LoVo (cell line): ENCODE measurements around the gene PIP4K2C.
"Not testable (repeated sequence)": the region's sequence is repeated elsewhere in the genome, so short reads cannot be mapped to it uniquely, and the experiment has no call there.

Source experiments
- DNase-seq: peaks from one replicate; pipeline ENCODE4 v3.0.0-alpha.2; 2016; ENCODE audit warnings: low spot score

The PIP4K2C gene

DNA sequence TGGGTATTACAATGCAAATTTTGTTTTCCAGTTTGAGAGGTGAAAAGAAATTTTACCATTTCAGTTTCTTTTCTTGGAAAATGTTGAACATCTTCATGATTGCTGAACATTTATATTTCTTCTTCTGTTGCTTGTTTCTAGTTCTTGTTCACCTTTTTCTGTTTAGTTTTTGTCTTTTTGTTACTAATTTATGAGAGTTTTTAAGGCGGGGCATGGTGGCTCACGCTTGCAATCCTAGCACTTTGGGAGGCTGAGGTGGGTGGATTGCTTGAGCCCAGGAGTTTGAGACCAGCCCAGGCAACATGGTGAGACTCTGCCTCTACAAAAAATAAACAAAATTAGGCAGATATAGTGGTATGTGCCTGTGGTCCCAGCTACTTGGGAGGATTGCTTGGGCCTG, 30.5 kb upstream of the PIP4K2C start:
- DNase-seq: no peak

DNA sequence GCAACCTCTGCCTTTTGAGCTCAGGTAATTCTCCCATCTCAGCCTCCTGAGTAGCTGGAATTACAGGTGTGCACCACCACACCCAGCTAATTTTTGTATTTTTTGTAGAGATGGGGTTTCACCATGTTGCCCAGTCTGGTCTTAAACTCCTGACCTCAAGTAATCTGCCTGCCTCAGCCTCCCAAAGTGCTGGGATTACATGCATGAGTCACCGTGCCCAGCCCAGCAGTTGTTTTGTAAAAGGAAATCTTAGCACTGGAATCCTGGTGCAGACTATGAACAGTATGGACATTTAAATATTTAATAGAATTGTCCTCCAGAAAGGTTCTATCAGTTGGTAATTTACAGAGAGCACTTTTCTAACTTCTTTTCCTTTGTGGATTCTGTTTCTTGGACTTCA, 29.9 kb upstream of the PIP4K2C start:
- not testable (repeated sequence) for DNase-seq

DNA sequence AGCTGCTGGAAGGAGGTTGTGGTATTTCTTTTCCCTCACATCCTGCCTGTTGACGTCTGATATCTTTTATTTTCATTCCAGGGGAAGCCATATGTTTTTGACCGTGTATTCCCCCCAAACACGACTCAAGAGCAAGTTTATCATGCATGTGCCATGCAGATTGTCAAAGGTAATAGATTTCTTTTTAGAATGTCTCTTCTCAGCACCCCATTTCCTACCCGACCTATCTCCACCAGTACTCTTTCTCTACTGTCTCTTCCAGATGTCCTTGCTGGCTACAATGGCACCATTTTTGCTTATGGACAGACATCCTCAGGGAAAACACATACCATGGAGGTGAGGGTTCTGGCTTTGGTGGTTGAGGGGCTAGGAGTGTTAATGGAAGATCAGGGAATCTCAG, 27.6 kb upstream of the PIP4K2C start:
- no peak for DNase-seq

DNA sequence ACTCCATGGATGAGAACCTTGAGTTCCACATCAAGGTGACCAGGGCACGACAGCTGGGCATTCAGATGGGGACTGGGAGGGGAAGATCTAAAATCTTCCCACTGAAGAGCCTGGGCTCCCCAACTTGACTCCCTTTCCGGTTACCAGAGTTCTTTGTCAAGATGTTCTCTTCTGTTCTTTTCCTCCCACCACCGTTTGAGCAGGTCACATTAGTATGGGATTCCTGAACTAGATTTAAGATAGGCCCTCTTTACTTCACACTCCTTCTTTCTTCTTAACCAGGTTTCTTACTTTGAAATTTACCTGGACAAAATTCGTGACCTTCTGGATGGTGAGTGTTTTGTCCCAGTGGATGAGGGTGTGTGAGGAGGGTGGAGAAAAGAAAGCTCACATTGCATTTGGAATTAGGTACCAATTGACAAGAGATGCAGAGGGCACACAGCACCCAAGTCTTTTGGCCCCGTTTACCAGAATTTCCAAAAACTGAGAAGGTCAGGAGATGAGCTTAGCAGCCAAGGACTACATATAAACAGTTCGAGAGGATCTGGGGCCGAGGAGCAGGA, 26.7 kb upstream of the PIP4K2C start:
- DNase-seq: no peak

DNA sequence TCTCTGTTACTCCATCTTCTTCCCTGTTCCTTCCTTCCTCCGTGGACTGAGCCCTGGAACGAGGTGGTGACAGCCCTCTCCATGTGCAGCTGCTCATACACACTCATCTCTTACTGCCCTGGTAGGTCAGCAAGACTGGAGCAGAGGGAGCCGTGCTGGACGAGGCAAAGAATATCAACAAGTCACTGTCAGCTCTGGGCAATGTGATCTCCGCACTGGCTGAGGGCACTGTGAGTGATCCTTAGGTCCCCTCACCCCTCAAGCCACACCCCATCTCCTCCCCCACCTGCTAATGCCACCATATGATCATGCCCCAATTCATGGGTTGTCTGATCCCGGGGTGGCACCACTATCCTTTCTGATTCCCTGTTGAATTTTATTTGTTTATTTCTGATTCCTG, 22.2 kb upstream of the PIP4K2C start:
- DNase-seq: no peak

- no peak for DNase-seq
Observed at GRCh38 chr12:57569858-57570257, 21.1 kb upstream of the PIP4K2C start.

DNA sequence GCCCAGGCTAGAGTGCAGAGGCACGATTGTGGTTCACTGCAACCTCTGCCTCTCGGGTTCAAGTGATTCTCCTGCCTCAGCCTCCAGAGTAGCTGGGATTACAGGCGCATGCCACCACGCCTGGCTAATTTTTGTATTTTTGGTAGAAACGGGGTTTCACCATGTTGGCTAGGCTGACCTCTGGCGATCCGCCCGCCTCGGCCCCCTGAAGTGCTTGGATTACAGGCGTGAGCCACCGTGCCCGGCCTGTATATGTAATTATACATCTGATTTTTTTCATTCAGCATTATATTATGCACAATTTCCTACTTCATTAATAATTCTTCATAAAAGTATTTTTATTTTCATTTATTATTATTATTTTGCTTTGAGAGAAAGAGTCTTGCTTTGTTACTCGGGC, 20.6 kb upstream of the PIP4K2C start:
- not testable (repeated sequence) for DNase-seq

- no peak for DNase-seq
Observed at GRCh38 chr12:57571926-57572762, 18.8 kb upstream of the PIP4K2C start.

GRCh38 chr12:57574795-57575194, 16.2 kb upstream of the PIP4K2C start:
- DNase-seq: no peak

DNA sequence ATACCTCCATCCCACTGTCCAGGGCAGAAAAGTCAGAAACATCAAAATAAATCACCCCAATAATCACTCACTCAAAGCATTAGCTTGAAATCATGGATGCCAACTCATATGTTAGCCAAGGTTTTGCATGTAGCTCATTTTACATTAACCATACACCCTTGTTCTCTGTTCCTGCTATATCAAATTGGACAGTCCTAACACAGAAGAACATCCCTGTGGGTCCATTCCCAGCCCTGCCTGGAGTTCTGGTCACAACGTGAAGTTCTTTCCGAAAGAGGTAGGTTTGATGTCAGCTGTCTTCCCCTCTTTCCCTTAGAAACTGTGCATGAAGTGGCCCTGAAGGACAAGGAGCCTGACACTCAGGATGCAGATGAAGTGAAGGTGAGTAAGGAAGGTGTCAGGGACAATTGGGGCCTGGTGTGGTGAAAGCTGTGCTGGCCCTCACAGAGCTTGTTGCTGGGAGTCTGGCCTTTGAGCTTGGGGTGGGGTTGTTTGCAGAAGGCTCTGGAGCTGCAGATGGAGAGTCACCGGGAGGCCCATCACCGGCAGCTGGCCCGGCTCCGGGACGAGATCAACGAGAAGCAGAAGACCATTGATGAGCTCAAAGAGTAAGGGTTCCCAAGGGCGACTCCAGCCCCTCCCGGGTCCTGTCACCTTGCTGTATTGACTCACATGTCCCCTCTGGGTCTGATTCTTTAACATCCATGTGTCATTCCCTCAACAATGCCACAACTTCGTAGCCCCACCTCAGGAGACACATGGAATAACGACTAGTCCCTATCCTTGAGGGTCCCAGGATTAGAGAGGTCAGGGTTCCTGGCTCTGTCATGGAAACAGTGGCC, 15.0 kb upstream of the PIP4K2C start:
- DNase-seq: no peak

- no peak for DNase-seq
Observed at GRCh38 chr12:57576613-57577160, 14.3 kb upstream of the PIP4K2C start.

DNA sequence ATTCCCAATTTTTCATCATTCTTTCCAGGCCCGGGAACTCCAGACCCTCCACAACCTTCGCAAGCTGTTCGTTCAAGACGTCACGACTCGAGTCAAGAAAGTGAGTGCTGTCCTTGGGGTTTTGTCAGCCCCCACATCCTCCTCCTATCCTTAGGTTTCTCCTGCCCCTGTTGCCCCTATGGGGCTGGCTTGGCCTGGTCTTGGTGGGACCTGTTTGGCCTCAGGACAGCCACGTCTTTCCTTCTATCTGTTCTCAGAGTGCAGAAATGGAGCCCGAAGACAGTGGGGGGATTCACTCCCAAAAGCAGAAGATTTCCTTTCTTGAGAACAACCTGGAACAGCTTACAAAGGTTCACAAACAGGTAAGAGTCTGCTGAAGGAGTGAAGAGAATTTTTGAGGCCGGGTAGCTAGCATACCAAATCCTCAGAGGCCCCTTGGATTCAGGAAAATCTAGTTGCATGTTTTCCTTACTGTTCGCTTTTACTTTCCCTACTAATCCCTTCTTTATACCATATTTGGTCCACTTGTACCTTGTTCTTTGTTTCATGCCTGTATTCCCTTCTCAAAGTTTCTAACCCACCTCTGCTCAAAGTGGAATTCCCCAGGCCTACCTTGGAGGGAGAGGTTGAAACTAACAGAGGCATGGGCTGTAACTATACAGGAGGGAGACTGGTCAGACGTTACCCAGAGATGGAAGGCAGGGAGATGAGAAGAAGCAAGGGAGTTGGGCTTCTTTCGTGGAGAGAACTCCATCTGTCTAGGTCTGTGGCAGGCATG, 12.8 kb upstream of the PIP4K2C start:
- DNase-seq: no peak

DNA sequence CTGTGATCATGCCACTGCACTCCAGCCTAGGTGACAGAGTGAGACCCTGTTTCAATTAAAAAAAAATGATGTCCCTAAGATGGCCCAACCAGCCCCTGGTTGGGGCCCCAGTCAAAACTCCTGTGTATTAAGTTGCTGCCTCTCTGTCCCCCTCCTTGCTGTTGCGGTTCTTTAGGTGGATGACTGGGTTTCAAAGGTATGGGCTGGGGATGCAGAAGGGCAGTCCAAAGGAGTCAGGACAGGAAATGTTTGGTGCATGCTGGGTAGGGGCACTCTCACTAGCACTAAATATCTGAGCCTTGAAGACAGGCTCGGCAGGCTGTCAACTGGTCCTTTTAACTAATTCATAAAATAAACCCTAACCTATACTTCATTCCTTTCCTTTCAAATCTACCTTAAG, 12.0 kb upstream of the PIP4K2C start:
- DNase-seq: no peak

- DNase-seq: peak; percentile 65
Observed at GRCh38 chr12:57579677-57580465, 11.1 kb upstream of the PIP4K2C start.

DNA sequence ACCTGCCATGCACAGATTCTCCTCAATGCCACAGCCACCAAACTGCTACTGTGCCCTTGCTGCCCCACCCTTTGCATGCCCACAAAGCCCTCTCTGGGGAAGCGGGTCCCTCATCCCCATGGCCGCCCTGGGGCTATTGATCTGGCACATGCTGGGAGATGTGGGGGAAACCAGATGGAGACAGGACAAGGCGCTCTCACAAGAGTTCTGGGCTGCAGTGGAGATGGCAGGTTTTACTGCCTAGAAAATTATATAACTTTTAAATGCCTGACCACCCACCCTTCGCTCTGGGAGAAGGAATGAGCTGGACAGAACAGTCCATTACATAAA, 10.6 kb upstream of the PIP4K2C start:
- DNase-seq: no peak

DNA sequence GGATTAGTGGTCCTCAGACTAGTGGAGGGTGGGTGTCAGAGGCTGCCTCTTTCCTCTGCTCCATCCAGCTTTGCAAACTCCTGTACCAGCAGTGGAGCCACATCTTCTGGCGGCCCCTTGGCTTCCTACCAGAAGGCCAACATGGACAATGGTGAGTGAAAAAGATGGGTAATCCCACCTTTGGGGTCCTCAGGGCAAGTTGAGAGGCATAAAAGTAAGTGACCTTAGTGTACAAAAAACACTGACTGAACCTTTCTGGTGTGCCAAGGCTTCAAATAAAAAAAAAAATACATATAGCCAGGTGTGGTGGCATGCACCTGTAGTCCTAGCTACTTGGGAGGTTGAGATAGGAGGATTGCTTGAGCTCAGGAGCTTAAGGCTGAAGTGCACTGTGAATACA, 9.2 kb upstream of the PIP4K2C start:
- DNase-seq: no peak

- no peak for DNase-seq
Observed at GRCh38 chr12:57582440-57582839, 8.6 kb upstream of the PIP4K2C start.

DNA sequence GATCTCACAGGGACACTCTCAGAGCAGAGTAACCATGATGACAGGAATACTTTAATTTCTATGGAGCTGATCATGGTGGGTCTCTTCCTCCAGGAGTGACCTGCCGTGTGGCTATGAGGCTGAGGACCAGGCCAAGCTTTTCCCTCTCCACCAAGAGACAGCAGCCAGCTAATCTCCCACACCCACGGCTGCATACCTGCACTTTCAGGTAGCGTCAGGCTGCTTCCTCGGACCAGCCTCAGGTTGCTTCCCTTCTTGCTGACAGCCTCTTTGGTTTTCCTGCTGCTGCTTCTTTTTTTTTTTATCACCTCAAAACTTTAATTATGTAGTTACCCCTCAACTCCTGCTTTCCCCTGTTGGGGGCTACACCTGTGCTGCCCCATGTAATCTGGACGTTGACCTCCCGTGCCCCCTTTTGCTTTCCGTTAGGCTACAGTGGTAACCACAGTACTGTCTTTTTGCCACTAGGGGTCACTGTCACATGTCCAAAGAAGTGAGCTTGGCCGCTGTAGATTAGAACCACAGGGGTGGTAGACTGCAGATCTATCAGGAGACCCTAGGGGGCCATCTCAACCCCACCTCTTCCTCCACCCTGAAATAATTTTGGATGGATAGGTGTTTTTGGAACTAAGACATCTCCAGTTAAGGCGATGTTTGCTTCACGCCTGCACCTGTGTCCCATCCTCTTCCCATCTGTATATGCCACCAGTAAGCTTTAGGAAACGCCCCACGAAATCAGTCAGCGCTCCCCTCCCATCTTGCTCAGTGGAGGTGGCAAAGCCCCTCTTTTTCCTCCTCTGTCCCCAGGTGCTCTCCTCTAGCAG, 7.8 kb upstream of the PIP4K2C start:
- peak; percentile 84 for DNase-seq

DNA sequence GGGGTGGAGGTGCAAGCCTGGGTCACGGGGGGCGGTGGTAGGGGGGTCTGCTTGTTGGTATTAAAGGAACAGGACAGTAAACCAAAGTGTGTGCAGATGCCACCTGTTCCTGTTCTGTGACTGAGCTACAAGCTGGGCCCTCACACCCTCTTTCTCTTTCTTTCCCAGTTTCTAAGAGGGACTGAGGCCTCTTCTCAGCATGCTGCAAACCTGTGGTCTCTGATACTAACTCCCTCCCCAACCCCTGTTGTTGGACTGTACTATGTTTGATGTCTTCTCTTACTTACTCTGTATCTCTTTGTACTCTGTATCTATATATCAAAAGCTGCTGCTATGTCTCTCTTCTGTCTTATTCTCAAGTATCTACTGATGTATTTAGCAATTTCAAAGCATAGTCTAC, 6.9 kb upstream of the PIP4K2C start:
- no peak for DNase-seq

DNA sequence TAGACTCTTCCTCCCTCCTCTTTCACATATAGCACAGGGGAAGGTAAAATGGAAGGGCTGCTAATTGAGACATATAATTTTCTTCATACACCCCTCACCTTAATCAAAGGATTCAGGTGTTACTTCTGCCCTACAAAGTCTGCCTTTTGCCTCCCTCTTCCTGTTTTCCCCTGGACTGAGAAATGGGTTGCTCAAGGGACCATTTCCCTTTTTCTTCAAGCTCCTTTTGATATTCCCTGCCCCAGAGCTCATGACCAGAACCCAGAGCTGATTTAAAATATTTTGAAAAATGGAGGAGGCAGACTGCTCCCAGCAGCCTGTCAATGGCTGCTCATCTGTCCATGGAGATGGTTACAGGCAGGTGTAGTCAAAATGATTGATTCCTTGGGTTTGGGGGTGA, 6.3 kb upstream of the PIP4K2C start:
- DNase-seq: no peak
